Measurements from ENCODE around the gene MTMR3.

MTMR3 gene

GRCh38 chr22:29840498-29840897 lies 42.5 kb upstream of the MTMR3 start:
- no peak for TF ChIP-seq CTCF (conservative IDR thresholded peaks at IDR 0.05; ENCODE audit: low read depth, low read length)
- DNase-seq (ENCODE audit: low read depth): no peak
- H3K4me3 ChIP-seq (ENCODE audit: low read depth, low read length): no peak overlapping the region

- DNase-seq (ENCODE audit: low read depth): no peak
- TF ChIP-seq CTCF (conservative IDR thresholded peaks at IDR 0.05; ENCODE audit: low read depth, low read length): no peak
- no peak overlapping the region for H3K4me3 ChIP-seq (ENCODE audit: low read depth, low read length)
Measured at GRCh38 chr22:29842172-29842571, 40.8 kb upstream of the MTMR3 start.

GRCh38 chr22:29842740-29843139 lies 40.2 kb upstream of the MTMR3 start:
- H3K4me3 ChIP-seq (ENCODE audit: low read depth, low read length): no peak overlapping the region
- TF ChIP-seq CTCF (conservative IDR thresholded peaks at IDR 0.05; ENCODE audit: low read depth, low read length): no peak
- DNase-seq (ENCODE audit: low read depth): peak; percentile 84

DNA sequence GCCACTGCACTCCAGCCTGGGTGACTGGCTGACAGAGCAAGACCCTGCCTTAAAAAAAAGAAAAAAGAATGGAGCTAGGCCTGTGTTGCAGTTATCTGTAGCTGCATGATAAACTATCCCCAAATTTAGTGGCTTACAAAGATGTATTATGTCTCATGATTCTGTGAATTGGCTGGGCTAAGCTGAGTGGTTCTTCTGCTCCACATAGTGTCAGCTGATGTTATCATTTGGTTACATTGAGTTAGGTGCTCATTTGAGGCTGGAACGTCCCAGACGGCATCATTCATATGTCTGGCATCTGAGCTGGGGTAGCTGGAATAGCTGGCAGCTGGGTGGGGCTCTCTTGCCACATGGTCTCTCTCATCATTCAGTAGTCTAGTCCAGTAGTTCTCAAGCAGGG lies 36.7 kb upstream of the MTMR3 start:
- no peak for TF ChIP-seq CTCF (conservative IDR thresholded peaks at IDR 0.05; ENCODE audit: low read depth, low read length)
- DNase-seq (ENCODE audit: low read depth): no peak
- no peak overlapping the region for H3K4me3 ChIP-seq (ENCODE audit: low read depth, low read length)

DNA sequence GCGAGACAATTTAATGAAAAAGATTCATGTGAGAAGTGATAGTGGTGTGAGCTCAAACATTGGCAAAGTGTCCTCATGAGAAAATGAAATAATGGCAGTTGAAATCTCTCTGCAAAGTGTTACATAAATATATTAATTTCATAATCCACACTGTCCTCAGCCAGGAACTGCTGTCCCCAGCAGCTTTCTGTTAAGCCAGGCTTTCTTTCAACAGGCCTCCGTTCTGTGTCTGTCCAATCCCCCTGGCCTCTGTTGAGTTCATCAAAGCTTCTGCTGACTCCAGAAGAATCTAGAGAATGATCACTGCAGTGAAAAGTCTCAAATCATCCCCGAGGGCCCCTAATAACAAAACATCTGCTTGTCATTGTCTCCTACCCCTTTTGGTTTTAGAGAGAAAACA lies 34.9 kb upstream of the MTMR3 start:
- no peak overlapping the region for H3K4me3 ChIP-seq (ENCODE audit: low read depth, low read length)
- DNase-seq (ENCODE audit: low read depth): no peak
- TF ChIP-seq CTCF (conservative IDR thresholded peaks at IDR 0.05; ENCODE audit: low read depth, low read length): no peak

- TF ChIP-seq CTCF (conservative IDR thresholded peaks at IDR 0.05; ENCODE audit: low read depth, low read length): no peak
- H3K4me3 ChIP-seq (ENCODE audit: low read depth, low read length): no peak overlapping the region
- DNase-seq (ENCODE audit: low read depth): no peak
Measured at GRCh38 chr22:29854432-29854831, 28.5 kb upstream of the MTMR3 start.

- no peak for DNase-seq (ENCODE audit: low read depth)
- H3K4me3 ChIP-seq (ENCODE audit: low read depth, low read length): no peak overlapping the region
- TF ChIP-seq CTCF (conservative IDR thresholded peaks at IDR 0.05; ENCODE audit: low read depth, low read length): no peak
Measured at GRCh38 chr22:29855611-29856181, 27.3 kb upstream of the MTMR3 start.
